Measurements from ENCODE around the gene LRRC28. TPM values are rescaled to one million over a fixed set of nuclear protein-coding genes. Genes with fewer than 3 reads are reported as not detected.
A peak's percentile ranks its signal among the peaks of the same experiment; 100 is the strongest.

LRRC28 gene
- total RNA-seq, 6 donors from 2014 or later = 15.6 to 70.2 (median 20.1) TPM

GRCh38 chr15:99407716-99408115, 156.4 kb downstream of the LRRC28 start:
- Histone ChIP-seq H3K27ac (peak overlapping the region in 3 of 4 donors; percentile 32 to 76 (median 37)), H3K36me3 (no peaks in the 10 kb centered on the region), H3K9me3 (no peaks in the 10 kb centered on the region), H3K4me1 (peaks cover 16 to 21% (median 18%) of the 10 kb centered on the region in 4 donors), H3K4me3 (no peak overlapping the region), H3K27me3 (no peaks in the 10 kb centered on the region)
- TF ChIP-seq POLR2A (IDR thresholded peaks at IDR 0.05) (no peak), CTCF (IDR thresholded peaks at IDR 0.05) (no peak), POLR2AphosphoS5 (IDR thresholded peaks at IDR 0.05) (no peak), EP300 (IDR thresholded peaks at IDR 0.05) (no peak)
- 40 to 74% methylated on average over 1 to 5 of the region's 5 CpGs for WGBS, 2 donors
- ATAC-seq (ENCODE audit: low FRiP score in 2 of 2) (no peak), DNase-seq (no peak)

- TF ChIP-seq POLR2A (IDR thresholded peaks at IDR 0.05) (no peak), CTCF (IDR thresholded peaks at IDR 0.05) (no peak), POLR2AphosphoS5 (IDR thresholded peaks at IDR 0.05) (no peak), EP300 (IDR thresholded peaks at IDR 0.05) (no peak)
- no peak for DNase-seq
- ATAC-seq (ENCODE audit: low FRiP score in 2 of 2) = peak in 1 of 2 donors; percentile 49
- H3K27ac ChIP-seq = peak overlapping the region; percentile 6 to 76 (median 34)
- WGBS, 2 donors = 54 to 57% methylated on average over 12 of the region's 12 CpGs
- no peak overlapping the region for H3K4me3 ChIP-seq
- no peaks in the 10 kb centered on the region for H3K36me3 ChIP-seq
- no peaks in the 10 kb centered on the region for H3K27me3 ChIP-seq
- peaks cover 16 to 21% (median 18%) of the 10 kb centered on the region in 4 donors for H3K4me1 ChIP-seq
- no peaks in the 10 kb centered on the region for H3K9me3 ChIP-seq
These were observed 157.2 kb downstream of the LRRC28 start for GRCh38 chr15:99408236-99409096.

DNA sequence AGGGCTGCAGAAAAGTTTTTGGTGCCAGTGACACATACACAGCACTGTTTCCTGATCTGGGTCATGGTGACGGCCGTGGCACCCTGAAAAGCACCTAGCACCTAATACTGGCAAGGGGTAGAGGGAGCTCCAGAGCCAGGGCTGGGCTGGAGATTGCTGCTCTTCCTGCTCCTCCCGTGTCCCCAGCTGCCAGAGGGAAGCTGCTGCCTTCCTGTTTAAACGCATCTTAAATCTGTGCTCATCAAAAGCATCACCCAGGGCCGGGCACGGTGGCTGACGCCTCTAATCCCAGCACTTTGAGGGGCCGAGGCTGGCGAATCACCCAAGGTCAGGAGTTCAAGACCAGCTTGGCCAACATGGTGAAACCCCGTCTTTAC, 157.8 kb downstream of the LRRC28 start:
- peak overlapping the region in 3 of 4 donors; percentile 37 to 76 (median 59) for H3K27ac ChIP-seq
- 22 to 35% methylated on average over 5 to 10 of the region's 10 CpGs for WGBS, 2 donors
- ATAC-seq (ENCODE audit: low FRiP score in 2 of 2) (peak; percentile 74 to 85), DNase-seq (peak in 1 of 2 donors; percentile 73)
- TF ChIP-seq POLR2A (IDR thresholded peaks at IDR 0.05) = peak in 1 of 4 donors; percentile 13
- peak; percentile 37 to 69 (median 62) for TF ChIP-seq CTCF (IDR thresholded peaks at IDR 0.05)
- peak; percentile 54 to 60 for TF ChIP-seq POLR2AphosphoS5 (IDR thresholded peaks at IDR 0.05)
- TF ChIP-seq EP300 (IDR thresholded peaks at IDR 0.05) = peak in 1 of 4 donors; percentile 10
- H3K4me1 ChIP-seq = peaks cover 16 to 21% (median 18%) of the 10 kb centered on the region in 4 donors
- no peaks in the 10 kb centered on the region for H3K36me3 ChIP-seq
- no peaks in the 10 kb centered on the region for H3K9me3 ChIP-seq
- no peaks in the 10 kb centered on the region for H3K27me3 ChIP-seq
- H3K4me3 ChIP-seq = no peak overlapping the region

GRCh38 chr15:99409560-99409959, 158.3 kb downstream of the LRRC28 start:
- no peak for TF ChIP-seq EP300 (IDR thresholded peaks at IDR 0.05)
- TF ChIP-seq POLR2A (IDR thresholded peaks at IDR 0.05) = no peak
- TF ChIP-seq CTCF (IDR thresholded peaks at IDR 0.05) = no peak
- no peak for TF ChIP-seq POLR2AphosphoS5 (IDR thresholded peaks at IDR 0.05)
- peaks cover 16 to 21% (median 18%) of the 10 kb centered on the region in 4 donors for H3K4me1 ChIP-seq
- no peak overlapping the region for H3K4me3 ChIP-seq
- H3K27me3 ChIP-seq = no peaks in the 10 kb centered on the region
- H3K27ac ChIP-seq = peak overlapping the region in 3 of 4 donors; percentile 37 to 76 (median 59)
- no peak for DNase-seq
- WGBS, 2 donors = 93 to 98% methylated on average over 5 to 6 of the region's 6 CpGs
- H3K9me3 ChIP-seq = no peaks in the 10 kb centered on the region
- no peak for ATAC-seq (ENCODE audit: low FRiP score in 2 of 2)
- H3K36me3 ChIP-seq = no peaks in the 10 kb centered on the region

Measured in upper lobe of left lung (tissue), 6 donors.